Measurements from ENCODE around the gene PIP5K1C.
"Not testable (repeated sequence)": the region's sequence is repeated elsewhere in the genome, so short reads cannot be mapped to it uniquely, and the experiment has no call there.

Gene PIP5K1C

GRCh38 chr19:3585301-3586126 is 114.8 kb downstream of the PIP5K1C start, which contains the start of gene GIPC3:
Gene GIPC3 (plus strand): TSS chr19:3585478. CDS start chr19:3585598, 120 bp downstream.
- DNase-seq = no peak

GRCh38 chr19:3584036-3584802 is 116.0 kb downstream of the PIP5K1C start:
- DNase-seq = not testable (repeated sequence)

- DNase-seq = not testable (repeated sequence)
These were observed 118.5 kb downstream of the PIP5K1C start for GRCh38 chr19:3581792-3582191.
